GM19043 (cell line): ENCODE results near the gene KRTAP1-3.
"Not testable (repeated sequence)": the region's sequence is repeated elsewhere in the genome, so short reads cannot be mapped to it uniquely, and the experiment has no call there.

ENCODE experiments used
- ATAC-seq: cut with Tn5 transposase; IDR thresholded peaks from one replicate; pipeline ENCODE4 v1.9.1; 2021; ENCODE audit warnings: low read depth; ENCODE audit not compliant: unreplicated experiment

KRTAP1-3 gene, protein sequence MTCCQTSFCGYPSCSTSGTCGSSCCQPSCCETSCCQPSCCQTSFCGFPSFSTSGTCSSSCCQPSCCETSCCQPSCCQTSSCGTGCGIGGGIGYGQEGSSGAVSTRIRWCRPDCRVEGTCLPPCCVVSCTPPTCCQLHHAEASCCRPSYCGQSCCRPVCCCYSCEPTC

DNA sequence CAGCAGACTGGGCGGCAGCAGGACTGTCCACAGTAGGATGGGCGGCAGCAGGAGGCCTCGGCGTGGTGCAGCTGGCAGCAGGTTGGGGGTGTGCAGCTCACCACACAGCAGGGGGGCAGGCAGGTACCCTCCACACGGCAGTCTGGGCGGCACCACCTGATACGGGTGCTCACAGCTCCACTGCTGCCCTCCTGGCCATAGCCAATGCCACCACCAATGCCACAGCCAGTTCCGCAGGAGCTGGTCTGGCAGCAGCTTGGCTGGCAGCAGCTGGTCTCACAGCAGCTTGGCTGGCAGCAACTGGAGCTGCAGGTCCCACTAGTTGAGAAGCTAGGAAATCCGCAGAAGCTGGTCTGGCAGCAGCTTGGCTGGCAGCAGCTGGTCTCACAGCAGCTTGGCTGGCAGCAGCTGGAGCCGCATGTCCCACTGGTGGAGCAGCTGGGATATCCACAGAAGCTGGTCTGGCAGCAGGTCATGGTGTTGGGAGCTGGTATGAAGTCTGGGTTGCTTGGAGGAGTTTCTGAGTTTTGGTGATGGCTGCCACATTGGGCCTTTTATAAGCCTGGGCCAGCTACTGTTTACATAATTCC lies at the start of gene KRTAP1-3:
KRTAP1-3 (minus strand) TSS at position 529 of the 590 bp plus-strand sequence; CDS start at position 476, 53 bp downstream.
- not testable (repeated sequence) for ATAC-seq

DNA sequence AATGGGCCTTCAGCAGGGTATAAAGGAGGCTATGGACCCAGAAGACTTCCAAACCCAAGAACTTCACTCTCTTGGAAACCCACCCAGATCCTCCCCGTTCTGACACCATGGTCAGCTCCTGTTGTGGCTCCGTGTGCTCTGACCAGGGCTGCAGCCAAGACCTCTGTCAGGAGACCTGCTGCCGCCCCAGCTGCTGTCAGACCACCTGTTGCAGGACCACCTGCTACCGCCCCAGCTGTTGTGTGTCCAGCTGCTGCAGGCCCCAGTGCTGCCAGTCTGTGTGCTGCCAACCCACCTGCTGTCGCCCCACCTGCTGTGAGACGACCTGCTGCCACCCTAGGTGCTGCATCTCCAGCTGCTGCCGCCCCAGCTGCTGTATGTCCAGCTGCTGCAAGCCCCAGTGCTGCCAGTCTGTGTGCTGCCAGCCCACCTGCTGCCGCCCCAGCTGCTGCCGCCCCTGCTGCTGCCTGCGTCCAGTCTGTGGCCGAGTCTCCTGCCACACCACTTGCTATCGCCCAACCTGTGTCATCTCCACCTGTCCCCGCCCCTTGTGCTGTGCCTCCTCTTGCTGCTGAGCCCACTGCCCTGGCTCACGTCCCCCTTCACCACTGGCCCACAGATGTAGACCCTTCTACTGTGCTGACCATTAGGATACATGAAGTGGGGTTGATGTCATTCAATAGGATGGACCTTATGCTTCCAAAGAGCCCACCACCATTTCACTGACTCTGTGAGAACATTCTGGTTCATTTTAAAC lies 49.6 kb upstream of the KRTAP1-3 start, which contains the start of gene KRTAP4-7:
KRTAP4-7 (plus strand) TSS at position 51 of the 757 bp plus-strand sequence; CDS start at position 108, 57 bp downstream.
- not testable (repeated sequence) for ATAC-seq

DNA sequence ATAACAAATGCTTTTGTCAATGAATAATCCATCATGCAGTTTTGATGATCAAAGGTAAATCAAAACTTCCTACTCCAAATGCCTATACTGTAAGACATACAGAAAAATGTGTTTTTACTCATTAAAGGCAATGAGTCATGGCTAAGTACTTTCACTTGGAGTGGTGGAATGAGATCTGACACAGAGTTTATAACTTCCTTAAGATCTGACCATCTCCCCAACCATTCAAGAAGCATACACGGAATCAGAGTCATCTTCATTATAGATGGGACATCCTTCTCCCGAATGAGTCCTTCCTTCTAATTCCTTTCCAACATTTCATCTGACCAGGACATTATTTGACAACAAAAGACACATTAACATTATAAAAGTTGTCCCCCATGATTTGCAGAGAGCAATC lies 48.8 kb upstream of the KRTAP1-3 start:
- ATAC-seq: not testable (repeated sequence)

DNA sequence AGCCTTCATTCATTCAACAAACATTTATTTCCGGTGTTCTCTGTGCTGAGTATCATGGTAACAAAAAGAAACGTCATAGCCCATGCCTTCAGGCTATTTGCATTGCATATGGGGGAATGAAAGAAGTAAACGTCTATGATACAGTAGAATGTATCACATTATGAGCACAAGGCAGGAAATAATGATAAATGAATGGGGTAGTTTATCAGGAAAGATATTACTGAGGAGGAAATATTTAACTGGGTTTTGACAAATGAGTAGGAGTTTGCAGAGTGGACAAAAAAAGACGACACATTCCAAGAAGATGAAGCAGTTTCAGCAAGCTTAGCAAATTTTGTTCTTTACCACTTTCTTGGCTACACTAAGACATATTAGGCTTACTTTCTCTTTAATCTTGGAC lies 48.0 kb upstream of the KRTAP1-3 start:
- ATAC-seq: no peak

DNA sequence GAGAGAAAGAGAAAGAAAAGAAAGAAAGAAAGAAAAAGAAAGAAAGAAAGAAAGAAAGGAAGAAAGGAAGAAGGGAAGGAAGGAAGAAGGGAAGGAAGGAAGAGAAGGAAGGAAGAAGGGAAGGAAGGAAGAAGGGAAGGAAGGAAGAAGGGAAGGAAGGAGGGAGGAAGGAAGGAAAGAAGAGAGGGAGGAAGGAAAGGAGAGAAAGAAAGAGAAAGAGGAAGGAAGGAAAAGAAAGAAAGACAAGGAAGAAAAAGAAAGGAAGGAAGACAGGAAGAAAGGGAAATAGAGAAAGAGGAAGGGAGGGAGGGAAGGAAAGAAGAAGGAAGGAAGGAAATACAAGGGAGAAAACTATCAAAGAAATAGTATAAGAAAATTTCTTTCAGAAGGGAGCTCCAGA lies 42.1 kb upstream of the KRTAP1-3 start:
- ATAC-seq: no peak

DNA sequence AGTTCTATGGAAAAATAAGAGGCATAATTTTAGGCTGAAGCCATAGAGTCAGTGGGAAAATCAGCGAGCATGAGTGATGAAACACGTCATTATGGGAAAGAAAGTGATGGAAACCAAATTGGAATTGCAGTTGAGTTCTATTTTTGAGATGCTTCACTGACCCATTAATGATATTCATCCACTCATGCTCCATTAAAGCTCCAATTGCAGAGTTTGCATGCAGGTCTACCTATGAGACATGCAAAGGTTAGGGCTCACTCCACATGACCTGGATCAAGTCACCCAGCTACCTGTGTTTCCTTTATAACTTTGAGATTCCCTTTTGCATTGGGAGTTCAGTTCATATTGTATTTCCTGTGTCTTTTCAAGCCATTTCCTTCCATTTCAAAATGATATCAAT lies 39.0 kb upstream of the KRTAP1-3 start:
- ATAC-seq: no peak

DNA sequence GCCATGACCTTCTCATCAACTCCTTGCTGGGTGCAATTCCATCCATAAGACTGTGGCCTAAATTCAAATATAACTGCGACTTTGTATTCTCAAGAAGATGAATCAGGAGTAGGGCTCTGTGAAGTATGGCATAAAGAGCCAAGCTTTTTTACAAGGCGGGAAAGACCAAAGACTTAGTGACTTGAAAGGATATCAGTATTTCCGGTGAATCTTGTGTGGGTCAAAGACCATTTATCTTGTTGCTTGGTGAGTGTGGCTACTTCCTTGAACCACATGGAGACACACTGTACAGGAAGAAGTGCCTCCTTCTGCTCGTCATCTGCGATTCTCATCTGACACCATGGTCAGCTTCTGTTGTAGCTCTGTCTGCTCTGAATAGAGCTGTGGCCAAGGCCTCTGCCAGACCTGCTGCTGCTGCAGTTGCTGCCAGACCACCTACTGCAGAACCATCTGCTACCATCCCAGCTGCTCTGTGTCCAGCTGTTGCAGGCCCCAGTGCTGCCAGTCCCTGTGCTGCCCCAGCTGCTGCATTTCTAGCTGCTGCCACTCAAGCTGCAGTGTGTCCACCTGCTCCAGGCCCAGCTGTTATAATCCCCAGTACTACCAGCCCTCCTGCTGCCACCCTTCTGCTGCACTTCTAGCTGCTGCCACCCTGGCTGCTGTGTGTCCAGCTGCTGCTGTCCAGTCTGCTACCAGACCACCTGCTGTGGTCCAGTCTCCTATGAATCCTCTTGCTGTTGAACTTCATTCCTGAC lies 37.1 kb upstream of the KRTAP1-3 start:
- ATAC-seq: no peak

DNA sequence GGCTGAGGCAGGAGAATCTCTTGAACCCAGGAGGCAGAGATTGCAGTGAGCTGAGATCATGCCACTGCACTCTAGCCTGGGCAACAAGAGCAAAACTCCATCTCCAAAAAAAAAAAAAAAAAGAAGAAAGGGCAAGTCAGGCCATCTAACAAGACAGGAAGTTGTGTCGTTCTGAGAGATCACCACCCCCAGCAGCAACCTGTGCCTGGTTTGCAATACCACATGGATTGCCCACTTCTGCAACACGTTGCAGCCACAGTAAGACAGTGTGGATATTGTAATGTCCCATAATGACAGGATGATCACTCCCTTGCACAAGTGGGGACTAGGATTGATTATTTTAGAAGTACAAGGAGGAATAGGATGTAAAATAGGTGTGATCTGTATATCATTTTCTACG lies 34.4 kb upstream of the KRTAP1-3 start:
- no peak for ATAC-seq

DNA sequence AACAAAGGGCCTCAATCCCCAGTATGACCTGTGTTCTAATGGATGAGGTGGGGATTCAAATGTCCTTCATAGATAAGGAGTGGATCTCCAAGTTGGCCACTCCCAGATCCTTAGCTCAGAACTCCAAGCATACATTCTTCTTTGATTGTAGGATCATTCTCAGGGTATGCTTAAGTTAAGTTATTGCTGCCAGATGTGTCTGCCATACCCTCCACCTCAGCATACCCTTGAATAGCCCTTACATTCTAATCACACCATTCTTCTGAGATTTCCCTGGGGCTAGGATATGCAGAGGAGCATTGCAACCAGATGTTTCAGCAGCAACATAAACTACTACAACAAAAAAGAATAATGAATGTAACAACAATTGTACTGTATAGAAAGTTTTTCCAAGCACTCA lies 32.6 kb upstream of the KRTAP1-3 start:
- no peak for ATAC-seq

DNA sequence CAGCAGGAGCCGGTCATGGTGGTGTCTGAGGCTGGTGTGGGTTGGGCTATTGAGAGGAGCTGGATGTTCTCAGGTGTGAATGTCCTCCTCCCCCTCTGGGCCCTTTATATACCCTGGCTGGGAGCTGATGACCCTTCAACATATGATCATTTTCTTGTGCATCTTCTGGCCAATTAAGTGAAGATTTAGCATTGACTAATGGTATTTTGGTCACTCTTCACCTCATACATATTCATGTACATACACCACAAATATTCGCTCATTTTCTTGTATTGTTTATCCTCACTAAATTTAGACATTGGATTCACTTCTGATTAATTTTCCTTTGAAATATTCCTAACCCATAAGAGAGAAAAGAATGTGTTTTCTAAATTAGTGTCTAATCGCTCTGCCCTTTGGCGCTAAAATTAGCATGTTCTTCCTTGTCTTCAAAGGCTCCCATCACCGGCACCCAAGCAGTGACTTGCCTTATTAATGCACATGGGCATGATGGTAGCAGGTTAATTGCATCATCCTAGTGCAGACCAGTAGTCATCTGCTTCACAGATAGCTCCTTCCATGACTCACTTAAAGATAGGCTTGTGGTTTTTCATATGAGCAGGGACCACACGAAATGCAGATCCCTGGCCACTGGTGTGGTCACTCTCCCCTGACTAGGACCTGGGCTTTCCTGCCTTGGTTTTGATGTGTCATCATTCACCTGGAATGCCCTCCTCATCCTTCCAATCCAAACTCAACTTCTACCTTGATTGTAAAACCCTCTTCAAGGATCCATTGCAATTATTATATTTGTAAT lies 31.4 kb upstream of the KRTAP1-3 start, which contains the start of gene KRTAP2-4:
KRTAP2-4 (minus strand) TSS at position 51 of the 796 bp plus-strand sequence; CDS start at position 17, 34 bp downstream.
- ATAC-seq: no peak

DNA sequence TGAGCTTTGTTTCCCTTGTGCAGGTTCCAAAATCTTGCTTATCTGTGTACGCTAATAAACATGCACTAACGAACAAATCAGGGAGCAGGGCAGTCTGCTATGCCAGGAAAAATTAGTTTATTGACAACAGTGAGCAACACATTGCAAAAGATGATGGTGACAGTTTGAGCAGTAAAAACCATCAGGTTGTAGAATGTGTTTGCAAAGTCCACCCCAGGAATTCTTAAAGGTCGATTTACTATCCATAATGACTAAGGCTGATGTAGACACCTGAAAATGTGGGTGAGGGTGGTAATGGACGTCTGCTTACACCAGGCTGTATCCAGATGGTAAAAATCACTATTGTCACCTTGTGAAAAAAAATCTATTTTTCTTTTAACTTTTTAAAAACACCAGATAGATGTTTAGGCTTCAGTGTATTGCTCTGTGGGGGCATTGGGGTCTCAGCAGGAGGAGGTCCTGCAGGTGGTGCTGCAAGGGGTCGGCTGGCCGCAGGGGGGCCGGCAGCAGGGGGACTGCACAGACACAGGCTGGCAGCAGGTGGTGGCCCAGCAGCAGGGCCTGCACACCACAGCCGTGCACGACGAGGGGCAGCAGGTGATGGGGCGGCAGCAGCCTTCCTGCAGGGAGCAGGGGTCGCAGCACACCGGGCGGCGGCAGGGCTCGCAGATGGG lies 30.5 kb upstream of the KRTAP1-3 start:
- not testable (repeated sequence) for ATAC-seq

DNA sequence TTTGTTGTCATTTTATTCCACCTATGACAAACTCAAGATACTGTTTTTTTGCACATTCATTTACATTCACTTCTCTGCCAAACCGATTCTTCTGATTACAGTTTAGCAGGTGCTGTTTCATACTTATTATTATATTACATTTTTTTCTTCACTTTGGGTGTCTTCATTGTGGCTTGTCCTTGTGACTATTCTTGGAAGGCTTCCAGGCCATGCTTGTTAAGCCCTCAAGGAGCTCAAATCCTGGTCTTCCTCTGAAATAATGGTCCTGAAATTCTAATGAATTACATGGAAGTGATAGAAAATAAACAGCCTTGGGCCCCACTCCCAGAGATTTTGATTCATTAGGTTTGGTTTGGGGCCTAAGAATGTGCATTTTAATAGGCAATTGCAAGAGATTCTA lies 29.6 kb upstream of the KRTAP1-3 start:
- no peak for ATAC-seq

DNA sequence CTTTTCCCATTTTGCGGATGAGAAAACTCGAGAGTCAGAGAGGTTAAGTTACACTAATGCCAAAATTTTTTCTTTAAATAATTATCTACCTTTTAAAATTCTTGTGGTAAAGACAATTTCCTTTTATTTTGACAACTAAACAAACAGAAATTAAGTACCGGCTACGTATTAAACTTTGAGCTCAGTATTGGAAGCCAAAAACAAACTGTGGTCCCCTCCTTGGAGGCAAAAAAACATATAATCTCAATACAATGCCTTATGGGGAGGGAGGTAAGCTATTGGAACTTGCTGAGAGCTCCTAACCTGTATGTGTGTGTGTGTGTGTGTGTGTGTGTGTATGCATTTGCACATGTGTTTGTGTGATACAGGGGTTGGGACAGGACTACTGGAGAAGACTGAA lies 28.8 kb upstream of the KRTAP1-3 start:
- ATAC-seq: no peak

DNA sequence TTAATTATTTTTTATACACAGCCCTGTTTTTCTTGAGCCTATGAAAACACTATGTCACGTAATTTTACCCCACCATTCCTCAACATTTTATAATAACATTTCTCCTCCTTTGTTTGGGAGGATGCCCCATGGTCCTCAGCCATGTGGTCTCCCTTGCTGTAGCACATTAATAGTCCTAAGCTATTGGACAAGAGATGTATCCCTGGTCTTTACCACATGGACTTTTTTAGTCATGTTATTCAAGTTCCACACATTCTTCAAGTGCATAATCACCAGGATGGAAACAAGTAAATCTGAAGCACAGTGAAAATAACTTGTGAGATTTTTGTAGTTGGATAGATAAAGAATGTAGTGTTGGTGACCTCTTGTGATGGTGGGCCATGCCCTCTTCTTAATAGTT lies 27.3 kb upstream of the KRTAP1-3 start:
- ATAC-seq: no peak

DNA sequence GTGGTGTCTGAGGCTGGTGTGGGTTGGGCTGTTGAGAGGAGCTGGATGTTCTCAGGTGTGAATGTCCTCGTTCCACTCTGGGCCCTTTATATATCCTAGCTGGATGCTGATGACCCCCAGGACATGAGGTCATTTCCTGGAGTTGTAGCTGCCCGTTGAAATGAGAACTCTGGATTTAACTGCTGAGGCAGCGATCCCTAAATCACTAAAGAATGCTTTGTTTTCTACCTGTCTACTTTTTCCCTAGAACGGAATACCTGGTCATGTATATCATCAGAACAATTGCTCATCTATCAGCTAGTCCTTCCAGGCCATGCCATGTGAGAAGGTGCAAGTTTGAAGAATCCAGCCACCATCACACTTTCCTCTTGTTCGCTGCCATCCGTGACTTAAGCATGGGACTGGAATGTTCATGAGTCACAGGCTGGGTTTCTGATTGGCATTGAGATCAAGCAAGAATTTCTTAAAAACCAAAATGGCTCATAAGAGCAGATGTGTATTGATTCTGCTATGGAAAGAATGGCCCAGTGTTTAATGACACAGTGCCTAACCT lies 25.5 kb upstream of the KRTAP1-3 start, which contains the start of gene KRTAP2-3:
KRTAP2-3 (minus strand) TSS at position 63 of the 553 bp plus-strand sequence. CDS start 64 bp downstream, outside the sequence.
- no peak for ATAC-seq

DNA sequence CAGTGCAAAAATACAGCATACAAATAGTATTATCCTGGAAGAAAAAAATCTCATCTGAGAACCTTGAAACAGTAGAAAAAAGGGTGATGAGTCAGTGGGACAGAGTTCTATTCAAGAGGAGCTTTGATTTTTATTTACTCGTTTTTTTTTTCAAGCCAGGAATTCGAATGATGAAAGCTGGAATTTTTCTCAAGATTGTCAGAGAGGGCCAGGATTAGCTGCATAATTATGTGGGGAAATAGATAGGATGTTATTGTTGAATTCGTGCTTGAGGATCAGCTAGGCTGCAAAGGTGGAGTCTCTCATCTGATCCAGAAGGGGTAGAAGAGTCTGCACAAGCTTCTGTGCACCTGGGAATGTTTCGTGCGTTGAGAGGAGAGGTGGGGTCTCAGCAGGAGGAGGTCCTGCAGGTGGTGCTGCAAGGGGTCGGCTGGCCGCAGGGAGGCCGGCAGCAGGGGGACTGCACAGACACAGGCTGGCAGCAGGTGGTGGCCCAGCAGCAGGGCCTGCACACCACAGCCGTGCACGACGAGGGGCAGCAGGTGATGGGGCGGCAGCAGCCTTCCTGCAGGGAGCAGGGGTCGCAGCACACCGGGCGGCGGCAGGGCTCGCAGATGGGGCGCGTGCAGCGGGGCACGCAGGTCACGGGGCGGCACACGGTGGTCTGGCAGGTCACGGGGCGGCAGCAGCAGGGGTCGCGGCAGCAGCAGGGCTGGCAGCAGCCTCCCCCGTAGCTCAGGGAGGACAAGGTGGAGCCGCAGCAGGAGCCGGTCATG lies 24.8 kb upstream of the KRTAP1-3 start:
- not testable (repeated sequence) for ATAC-seq

DNA sequence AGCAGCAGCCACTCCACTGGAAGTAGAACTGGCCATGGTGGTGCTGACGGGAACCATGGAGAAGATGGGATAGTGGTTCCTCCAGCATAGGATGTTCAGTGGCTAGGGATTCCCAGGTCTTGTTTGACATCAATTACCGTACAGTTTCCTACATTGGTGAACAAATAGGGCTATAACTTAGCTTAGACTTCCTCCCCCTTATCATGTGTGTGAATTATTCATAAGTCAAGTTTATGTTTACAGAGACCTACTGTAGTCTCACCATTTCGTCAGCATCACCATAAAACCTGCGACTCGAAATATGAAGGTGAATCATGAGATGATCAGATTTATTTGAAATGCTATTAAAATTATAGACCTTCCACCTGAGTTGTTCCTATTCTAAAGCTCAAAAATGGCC lies 24.1 kb upstream of the KRTAP1-3 start:
- no peak for ATAC-seq

DNA sequence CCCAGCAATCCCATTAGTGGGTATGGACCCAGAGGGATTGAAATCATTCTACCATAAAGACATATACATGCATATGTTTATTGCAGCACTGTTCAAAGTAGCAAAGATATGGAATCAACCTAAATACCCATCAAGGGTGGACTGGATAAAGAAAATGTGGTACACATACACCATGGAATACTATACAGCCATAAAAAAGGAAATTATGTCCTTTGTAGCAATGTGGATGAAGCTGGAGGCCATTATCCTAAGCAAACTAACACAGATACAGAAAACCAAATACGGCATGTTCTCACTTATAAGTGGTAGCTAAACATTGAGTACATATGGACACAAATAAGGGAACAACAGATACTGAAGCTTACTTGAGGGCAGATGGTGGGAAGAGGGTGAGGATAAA lies 22.9 kb upstream of the KRTAP1-3 start:
- ATAC-seq: no peak
